Caco-2 (cell line): ENCODE data around the gene SEMA6D. TPM values are rescaled to one million over a fixed set of nuclear protein-coding genes. Genes with fewer than 3 reads are reported as not detected.

Experiments used
- BruUV-seq: library from RNA; stranded (reverse); fragments of 400-500 nt; replicated peaks from 2 replicates; lab custom pipeline; 2021; lab: Mats Ljungman, UMichigan
- CTCF ChIA-PET: fragments of 300-600 bp; sonication (Branson Sonifier 250); formaldehyde crosslinking; loops from one replicate; lab custom pipeline; 2022; ENCODE audit warnings: antibody characterized with exemption; lab: Charles Lee
- POLR2A ChIA-PET: fragments of 300-600 bp; sonication (Branson Sonifier 250); formaldehyde crosslinking; loops from one replicate; lab custom pipeline; 2022; ENCODE audit warnings: antibody characterized with exemption; lab: Charles Lee
- DNase-seq, 2 experiments: peaks; one replicate each; pipeline versions ENCODE4 v3.0.0 to v3.0.0-alpha.2; 2020 to 2022
- H3K27me3 ChIP-seq: replicated peaks from 2 replicates; pipeline ENCODE4 v1.6.0; 2011; ENCODE audit warnings: low read length; ENCODE audit not compliant: control insufficient read depth, insufficient read depth
- H3K36me3 ChIP-seq: 2 replicates; pipeline ENCODE4 v1.5.1; 2011; ENCODE audit warnings: low read length; ENCODE audit not compliant: control insufficient read depth, insufficient read depth
- H3K4me1 ChIP-seq: fragments of 250-450 bp; sonication (Bioruptor Pico); 2 replicates; pipeline ENCODE4 v1.5.1; 2020; ENCODE audit warnings: mild to moderate bottlenecking
- H3K4me3 ChIP-seq: 2 replicates; pipeline ENCODE4 v1.5.1; 2011; ENCODE audit warnings: low read depth, mild to moderate bottlenecking, control low read depth, low read length
- H3K9me3 ChIP-seq: fragments of 250-450 bp; sonication (Bioruptor Pico); 2 replicates; pipeline ENCODE4 v1.5.1; 2020; ENCODE audit warnings: mild to moderate bottlenecking, moderate library complexity
- H3K27ac Mint-ChIP-seq: one replicate; pipeline ENCODE4 v1.8.0; 2022; ENCODE audit warnings: mixed read lengths; ENCODE audit not compliant: unreplicated experiment
- H3K27me3 Mint-ChIP-seq: one replicate; pipeline ENCODE4 v1.8.0; 2022; ENCODE audit warnings: mixed read lengths; ENCODE audit not compliant: insufficient read depth, unreplicated experiment
- H3K36me3 Mint-ChIP-seq: one replicate; pipeline ENCODE4 v1.8.0; 2022; ENCODE audit warnings: mild to moderate bottlenecking, mixed read lengths; ENCODE audit not compliant: insufficient read depth, unreplicated experiment
- H3K4me1 Mint-ChIP-seq: one replicate; pipeline ENCODE4 v1.8.0; 2022; ENCODE audit warnings: low read depth, mixed read lengths; ENCODE audit not compliant: unreplicated experiment
- H3K4me3 Mint-ChIP-seq: one replicate; pipeline ENCODE4 v1.8.0; 2022; ENCODE audit warnings: mild to moderate bottlenecking, moderate library complexity, mixed read lengths; ENCODE audit not compliant: unreplicated experiment
- H3K9me3 Mint-ChIP-seq: one replicate; pipeline ENCODE4 v1.8.0; 2022; ENCODE audit warnings: mixed read lengths; ENCODE audit not compliant: unreplicated experiment
- CTCF ChIP-seq, 2 experiments: fragments of 200-600 bp in 1 of 2; IDR thresholded peaks; 1 replicate in 1 of 2; 2 replicates in 1 of 2; pipeline versions ENCODE4 v1.5.1 to v1.8.0; 2011 to 2022; ENCODE audit warnings: antibody characterized with exemption in 1 of 2, control low read depth in 1 of 2, inconsistent platforms in 1 of 2, low read depth in 1 of 2, low read length in 1 of 2, mild to moderate bottlenecking in 1 of 2, moderate library complexity in 1 of 2; ENCODE audit not compliant: insufficient read depth in 1 of 2, severe bottlenecking in 1 of 2, unreplicated experiment in 1 of 2
- intact Hi-C: fragments of 100-400 bp; cut with micrococcal nuclease; formaldehyde crosslinking; loops from one replicate; pipeline ENCODE4 v1.10.0; 2022; ENCODE audit not compliant: unreplicated experiment
- total RNA-seq: library from RNA; stranded (reverse); gene quantifications from 2 replicates; pipeline ENCODE4 v1.2.3, GENCODE V29; 2022

Gene SEMA6D
- total RNA-seq, 1 experiment from 2014 or later: 0.18 TPM

GRCh38 chr15:47743385-47743784 is 26.1 kb downstream of the SEMA6D start:
- peaks cover 5% of the 10 kb centered on the region; the same call in 1 of the 2 replicates for H3K4me1 ChIP-seq
- no peaks in the 10 kb centered on the region for H3K9me3 ChIP-seq
- H3K36me3 Mint-ChIP-seq: no peaks in the 10 kb centered on the region
- DNase-seq: no peak
- TF ChIP-seq CTCF (IDR thresholded peaks at IDR 0.05; ENCODE audit: insufficient read depth in 1 of 2, low read depth in 1 of 2, low read length in 1 of 2, severe bottlenecking in 1 of 2, unreplicated experiment in 1 of 2): no peak
- no peaks in the 10 kb centered on the region for H3K27me3 ChIP-seq
- H3K36me3 ChIP-seq: no peaks in the 10 kb centered on the region
- ChIA-PET CTCF (no interaction called here), POLR2A (no interaction called here)
- no peak overlapping the region for H3K27ac Mint-ChIP-seq
- no TSS peak for BruUV-seq
- H3K4me3 Mint-ChIP-seq: no peak overlapping the region
- H3K27me3 Mint-ChIP-seq: no peaks in the 10 kb centered on the region
- no peak overlapping the region for H3K4me3 ChIP-seq
- no peaks in the 10 kb centered on the region for H3K4me1 Mint-ChIP-seq
- intact Hi-C loops: no loop called here
- H3K9me3 Mint-ChIP-seq: no peaks in the 10 kb centered on the region

- H3K9me3 ChIP-seq: no peaks in the 10 kb centered on the region
- no peaks in the 10 kb centered on the region for H3K36me3 Mint-ChIP-seq
- intact Hi-C loops: no loop called here
- H3K36me3 ChIP-seq: no peaks in the 10 kb centered on the region
- no peaks in the 10 kb centered on the region for H3K27me3 ChIP-seq
- peak in 1 of 2 experiments; percentile 3 for DNase-seq
- H3K4me3 ChIP-seq: no peak overlapping the region
- H3K27me3 Mint-ChIP-seq: no peaks in the 10 kb centered on the region
- no peak overlapping the region for H3K27ac Mint-ChIP-seq
- no peaks in the 10 kb centered on the region for H3K9me3 Mint-ChIP-seq
- ChIA-PET CTCF (no interaction called here), POLR2A (no interaction called here)
- H3K4me1 ChIP-seq: peaks cover 5% of the 10 kb centered on the region; the same call in 1 of the 2 replicates
- BruUV-seq: no TSS peak
- no peak overlapping the region for H3K4me3 Mint-ChIP-seq
- no peaks in the 10 kb centered on the region for H3K4me1 Mint-ChIP-seq
- no peak for TF ChIP-seq CTCF (IDR thresholded peaks at IDR 0.05; ENCODE audit: insufficient read depth in 1 of 2, low read depth in 1 of 2, low read length in 1 of 2, severe bottlenecking in 1 of 2, unreplicated experiment in 1 of 2)
These were observed 26.6 kb downstream of the SEMA6D start for GRCh38 chr15:47743886-47744285.

- POLR2A ChIA-PET: no interaction called here
These were observed 27.2 kb downstream of the SEMA6D start for GRCh38 chr15:47744496-47744895.

More at GRCh38 chr15:47744496-47744895, 27.2 kb downstream of the SEMA6D start:
- Mint-ChIP-seq H3K27me3 (no peaks in the 10 kb centered on the region), H3K9me3 (no peaks in the 10 kb centered on the region), H3K36me3 (no peaks in the 10 kb centered on the region), H3K4me1 (no peaks in the 10 kb centered on the region), H3K27ac (no peak overlapping the region), H3K4me3 (no peak overlapping the region)
- Histone ChIP-seq H3K4me1 (peaks cover 5% of the 10 kb centered on the region; the same call in 1 of the 2 replicates), H3K27me3 (no peaks in the 10 kb centered on the region), H3K36me3 (no peaks in the 10 kb centered on the region), H3K4me3 (no peak overlapping the region), H3K9me3 (no peaks in the 10 kb centered on the region)
- no peak for TF ChIP-seq CTCF (IDR thresholded peaks at IDR 0.05; ENCODE audit: insufficient read depth in 1 of 2, low read depth in 1 of 2, low read length in 1 of 2, severe bottlenecking in 1 of 2, unreplicated experiment in 1 of 2)
- no peak for DNase-seq
- intact Hi-C loops: no loop called here
- CTCF ChIA-PET: no interaction called here
- no TSS peak for BruUV-seq
